ENCODE data around the gene UPF3B. TPM values are rescaled to one million over a fixed set of nuclear protein-coding genes. Genes with fewer than 3 reads are reported as not detected.
"Not testable (repeated sequence)": the region's sequence is repeated elsewhere in the genome, so short reads cannot be mapped to it uniquely, and the experiment has no call there.

Gene UPF3B, protein sequence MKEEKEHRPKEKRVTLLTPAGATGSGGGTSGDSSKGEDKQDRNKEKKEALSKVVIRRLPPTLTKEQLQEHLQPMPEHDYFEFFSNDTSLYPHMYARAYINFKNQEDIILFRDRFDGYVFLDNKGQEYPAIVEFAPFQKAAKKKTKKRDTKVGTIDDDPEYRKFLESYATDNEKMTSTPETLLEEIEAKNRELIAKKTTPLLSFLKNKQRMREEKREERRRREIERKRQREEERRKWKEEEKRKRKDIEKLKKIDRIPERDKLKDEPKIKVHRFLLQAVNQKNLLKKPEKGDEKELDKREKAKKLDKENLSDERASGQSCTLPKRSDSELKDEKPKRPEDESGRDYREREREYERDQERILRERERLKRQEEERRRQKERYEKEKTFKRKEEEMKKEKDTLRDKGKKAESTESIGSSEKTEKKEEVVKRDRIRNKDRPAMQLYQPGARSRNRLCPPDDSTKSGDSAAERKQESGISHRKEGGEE
- 2.9 TPM for total RNA-seq
- long read RNA-seq, partial matches to known transcripts: 6 of 10 reads
- long read RNA-seq, other reads (novel, unspliced or antisense): 3 of 10 reads

DNA sequence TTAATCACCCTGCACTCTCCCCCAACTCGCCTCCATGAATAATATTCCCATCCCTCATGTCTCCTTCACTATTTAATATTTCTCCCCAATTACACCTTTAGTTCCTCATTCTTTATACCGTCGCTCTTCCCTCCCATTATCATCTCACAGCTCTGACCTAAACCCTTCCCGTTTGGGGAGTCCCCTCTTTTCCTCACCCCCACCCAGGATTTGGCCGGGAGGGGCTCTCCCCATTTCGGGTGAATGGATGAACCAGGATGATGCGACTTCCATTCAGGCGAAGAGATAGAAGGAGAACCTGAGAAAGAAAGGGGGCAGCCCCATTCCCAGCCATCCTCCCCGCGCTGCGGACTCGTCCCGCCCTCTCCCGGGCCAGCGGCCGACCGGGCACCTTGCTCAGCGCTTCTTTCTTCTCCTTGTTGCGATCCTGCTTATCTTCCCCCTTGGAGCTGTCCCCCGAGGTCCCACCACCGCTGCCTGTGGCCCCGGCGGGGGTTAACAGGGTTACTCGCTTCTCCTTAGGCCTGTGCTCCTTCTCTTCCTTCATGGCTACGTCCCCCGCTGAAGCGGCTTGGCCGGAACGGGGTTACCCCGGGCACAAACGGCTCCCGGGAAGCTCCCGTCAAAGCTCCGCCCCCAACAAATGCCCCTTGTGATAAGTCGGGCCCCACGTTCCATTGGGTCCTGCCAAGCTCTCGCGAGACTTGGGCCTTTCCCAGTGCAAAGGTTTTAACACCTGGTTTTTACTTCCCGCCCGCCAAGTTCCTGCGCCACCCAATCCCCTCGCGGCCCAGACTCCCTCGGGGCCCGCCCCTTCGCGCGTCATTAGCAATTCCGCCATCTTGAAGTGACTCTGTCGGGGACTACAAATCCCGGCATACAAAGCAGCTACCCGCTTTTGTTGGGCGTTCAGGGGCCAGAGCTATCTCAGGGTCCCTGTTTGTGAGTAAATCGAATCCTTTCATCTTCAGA lies at the start of gene UPF3B:
Gene UPF3B, minus strand, starts transcription at position 582 of the 972 bp plus-strand sequence. Its CDS starts 35 bp downstream, at position 547.
- intact Hi-C loops (cut with DNase I): loop anchor here (1.0 kb wide), 1 partner anchor 19 kb away; the partner anchor contains the start of genes NDUFA1 and RNF113A
- DNase-seq (ENCODE audit: low spot score): peak; percentile 96

DNA sequence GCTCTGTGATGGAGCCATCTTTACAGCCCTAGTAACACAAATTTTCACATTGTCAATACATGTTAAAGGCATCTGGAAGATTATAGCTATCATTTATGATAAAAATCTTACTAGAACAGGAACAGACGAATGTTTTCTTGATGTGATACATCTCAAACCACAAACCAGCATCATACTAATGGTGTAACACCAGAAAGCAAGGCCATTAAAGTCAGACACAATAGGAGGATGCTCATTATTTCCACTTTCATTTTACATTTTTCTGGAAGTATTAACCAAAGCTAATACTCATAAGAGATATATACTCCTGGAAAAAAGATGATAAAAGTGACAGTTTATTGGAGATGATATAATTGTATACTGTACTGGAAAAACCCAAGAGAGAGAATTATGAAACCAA lies 48.2 kb upstream of the UPF3B start:
- intact Hi-C loops (cut with DNase I): no loop called here
- no peak for DNase-seq (ENCODE audit: low spot score)

DNA sequence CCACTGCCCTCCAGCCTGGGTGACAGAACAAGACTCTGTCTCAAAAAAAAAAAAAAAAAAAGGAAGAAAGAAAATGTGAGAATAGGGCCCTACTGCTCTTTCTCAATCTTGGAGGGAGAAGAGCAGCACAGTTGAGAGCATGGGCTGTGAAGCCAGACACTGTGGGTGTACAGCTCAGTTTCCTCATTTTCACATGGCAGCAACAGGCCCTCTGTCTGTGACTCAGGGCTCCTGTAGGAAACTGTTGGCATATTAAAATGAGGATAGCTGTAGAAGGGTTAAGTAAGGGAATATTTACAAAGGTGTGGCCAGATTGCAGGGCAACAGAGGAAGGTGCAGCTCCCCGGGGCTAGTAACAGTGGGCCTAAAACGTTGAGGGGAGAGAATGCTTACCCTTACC lies 46.4 kb upstream of the UPF3B start:
- peak; percentile 6 for DNase-seq (ENCODE audit: low spot score)
- intact Hi-C loops (cut with DNase I): no loop called here

DNA sequence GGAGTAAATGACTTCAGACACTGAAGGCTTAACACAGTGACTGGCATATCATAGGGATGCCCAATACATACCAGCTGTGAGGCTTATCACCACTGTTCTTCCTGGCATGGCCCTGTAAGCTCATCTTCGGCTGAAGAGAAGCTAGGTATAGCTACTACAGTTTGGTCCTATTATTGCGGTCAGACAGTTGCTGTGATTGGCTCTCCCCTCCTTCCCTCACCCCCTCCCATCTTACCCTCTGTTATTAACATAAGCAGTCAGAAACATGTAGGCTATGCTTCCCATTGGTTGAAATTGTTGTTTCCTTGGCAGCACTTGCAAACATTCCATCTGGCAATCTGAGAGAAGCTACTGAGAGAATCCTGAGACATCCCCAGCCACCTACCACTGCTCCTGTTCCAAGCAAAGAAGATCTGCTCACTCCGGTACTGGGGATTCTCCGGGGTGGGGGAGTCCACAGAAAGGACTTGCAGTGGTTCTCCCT lies 43.1 kb upstream of the UPF3B start, which contains the start of gene AKAP14:
Gene AKAP14, plus strand, starts transcription at position 51 of the 484 bp plus-strand sequence. CDS start 7,331 bp downstream, outside the sequence.
- DNase-seq (ENCODE audit: low spot score): no peak

DNA sequence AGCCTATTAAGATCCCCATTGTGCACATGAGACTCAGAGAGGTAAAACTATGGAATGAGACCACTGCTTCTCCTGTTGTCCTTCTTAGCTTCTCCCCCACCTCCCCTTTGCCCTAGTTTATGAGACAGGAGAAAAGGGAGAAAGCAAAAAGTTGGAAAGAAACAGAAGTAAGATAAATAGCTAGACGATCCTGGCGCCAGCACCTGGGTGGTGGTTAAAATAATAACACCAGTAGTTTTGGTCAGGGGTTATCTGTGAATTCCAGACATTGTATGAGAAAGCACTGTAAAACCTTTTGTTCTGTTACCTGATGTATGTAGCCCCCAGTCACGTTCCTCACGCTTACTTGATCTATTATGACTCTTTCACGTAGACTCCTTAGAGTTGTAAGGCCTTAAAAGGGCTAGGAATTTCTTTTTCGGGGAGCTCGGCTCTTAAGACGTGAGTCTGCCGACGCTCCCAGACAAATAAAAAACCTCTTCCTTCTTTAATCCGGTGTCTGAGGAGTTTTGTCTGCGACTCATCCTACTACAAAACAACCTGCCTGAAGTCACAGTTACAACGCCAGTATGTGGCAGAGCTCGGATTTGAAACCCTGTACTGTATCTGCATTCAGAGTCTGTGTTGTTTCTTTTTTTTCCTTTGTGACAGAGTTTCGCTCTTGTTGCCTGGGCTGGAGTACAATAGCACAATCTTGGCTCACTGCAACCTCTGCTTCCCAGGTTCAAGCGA lies 39.4 kb upstream of the UPF3B start:
- intact Hi-C loops (cut with DNase I); DNase-seq (ENCODE audit: low spot score): not testable (repeated sequence)

More for the DNA sequence above, 43.1 kb upstream of the UPF3B start, which contains the start of gene AKAP14:
- intact Hi-C loops (cut with DNase I): no loop called here

DNA sequence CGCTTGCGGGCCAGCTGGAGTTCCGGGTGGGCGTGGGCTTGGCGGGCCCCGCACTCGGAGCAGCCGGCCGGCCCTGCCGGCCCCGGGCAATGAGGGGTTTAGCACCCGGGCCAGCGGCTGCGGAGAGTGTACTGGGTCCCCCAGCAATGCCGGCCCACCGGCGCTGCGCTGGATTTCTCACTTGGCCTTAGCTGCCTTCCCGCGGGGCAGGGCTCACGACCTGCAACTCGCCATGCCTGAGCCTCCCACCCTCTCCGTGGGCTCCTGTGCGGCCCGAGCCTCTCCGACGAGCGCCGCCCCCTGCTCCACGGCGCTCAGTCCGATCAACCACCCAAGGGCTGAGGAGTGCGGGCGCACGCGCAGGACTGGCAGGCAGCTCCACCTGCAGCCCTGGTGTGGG lies 37.9 kb upstream of the UPF3B start:
- DNase-seq (ENCODE audit: low spot score); intact Hi-C loops (cut with DNase I): not testable (repeated sequence)

DNA sequence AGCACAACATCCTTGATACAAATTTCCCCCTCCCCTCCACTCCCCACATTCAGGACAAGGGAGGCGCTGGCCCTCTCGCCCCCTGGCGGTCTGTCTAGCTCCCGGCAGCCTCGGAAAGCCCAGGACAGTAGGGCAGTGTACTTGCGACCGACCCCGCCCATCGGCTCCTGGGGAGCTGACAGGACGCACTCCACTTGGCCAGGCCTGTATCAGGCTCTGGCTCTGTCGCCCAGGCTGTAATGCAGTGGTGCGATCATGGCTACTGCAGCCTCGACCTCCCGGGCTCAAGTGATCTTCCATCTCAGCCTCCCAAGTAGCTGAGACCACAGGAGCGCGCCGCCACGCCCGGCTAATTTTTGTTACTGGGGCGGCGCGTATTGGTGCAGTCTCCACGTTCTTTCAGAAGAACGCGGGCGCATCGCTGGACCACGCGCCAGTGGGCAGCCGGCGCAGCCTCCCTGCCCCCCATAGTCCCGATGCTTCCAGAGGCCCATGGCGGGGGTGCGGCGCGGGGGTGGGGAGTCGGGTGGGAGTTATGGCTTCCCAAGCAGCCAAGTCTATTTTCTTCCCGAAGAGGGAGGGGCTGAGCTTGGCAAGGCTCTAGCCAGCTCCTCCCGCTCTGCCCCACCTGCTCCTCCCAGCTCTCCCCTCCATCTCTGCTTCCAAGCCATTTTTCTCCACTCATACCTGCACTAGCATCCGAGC lies 35.1 kb upstream of the UPF3B start:
- intact Hi-C loops (cut with DNase I): no loop called here
- peak; percentile 80 for DNase-seq (ENCODE audit: low spot score)

DNA sequence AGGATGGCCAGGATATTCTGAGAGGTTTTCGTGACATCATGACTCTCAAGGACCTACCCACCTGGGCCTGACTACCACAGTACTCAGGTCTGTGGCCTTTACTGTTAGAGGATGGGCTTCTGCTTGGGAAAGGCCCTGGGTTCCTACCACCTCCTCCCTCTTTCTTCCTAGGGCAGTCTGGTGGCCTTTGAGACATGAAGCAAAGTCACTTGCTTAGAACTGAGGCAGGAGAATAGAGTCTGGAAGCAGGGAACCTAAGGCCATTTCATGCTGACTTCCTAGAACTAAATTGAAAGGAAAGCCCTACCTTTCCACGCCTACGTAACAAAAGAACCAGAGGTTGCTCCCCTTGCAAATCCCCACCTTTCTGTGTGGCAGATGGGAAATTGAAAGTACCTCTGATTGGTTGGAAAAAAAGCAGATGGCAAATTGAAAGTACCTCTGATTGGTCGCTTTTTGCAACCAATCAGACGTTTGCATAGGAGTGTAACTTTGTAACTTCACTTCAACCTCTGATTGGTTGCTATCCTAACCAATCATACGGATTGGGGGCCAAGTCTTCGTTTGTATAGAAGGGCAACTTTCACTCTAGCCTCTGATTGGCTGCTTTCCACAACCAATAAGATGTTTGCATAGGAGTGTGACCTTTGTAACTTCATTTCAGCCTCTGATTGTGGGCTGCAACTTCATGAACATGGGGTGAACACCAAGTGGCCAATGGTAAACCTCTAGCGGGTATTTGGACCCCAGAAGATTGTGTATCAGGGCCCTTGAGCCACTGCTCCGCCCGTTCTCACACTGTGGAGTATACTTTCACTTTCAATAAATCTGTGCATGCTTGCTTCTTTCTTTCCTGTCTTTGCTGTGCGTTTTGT lies 33.0 kb upstream of the UPF3B start:
- intact Hi-C loops (cut with DNase I): no loop called here
- DNase-seq (ENCODE audit: low spot score): peak; percentile 38

DNA sequence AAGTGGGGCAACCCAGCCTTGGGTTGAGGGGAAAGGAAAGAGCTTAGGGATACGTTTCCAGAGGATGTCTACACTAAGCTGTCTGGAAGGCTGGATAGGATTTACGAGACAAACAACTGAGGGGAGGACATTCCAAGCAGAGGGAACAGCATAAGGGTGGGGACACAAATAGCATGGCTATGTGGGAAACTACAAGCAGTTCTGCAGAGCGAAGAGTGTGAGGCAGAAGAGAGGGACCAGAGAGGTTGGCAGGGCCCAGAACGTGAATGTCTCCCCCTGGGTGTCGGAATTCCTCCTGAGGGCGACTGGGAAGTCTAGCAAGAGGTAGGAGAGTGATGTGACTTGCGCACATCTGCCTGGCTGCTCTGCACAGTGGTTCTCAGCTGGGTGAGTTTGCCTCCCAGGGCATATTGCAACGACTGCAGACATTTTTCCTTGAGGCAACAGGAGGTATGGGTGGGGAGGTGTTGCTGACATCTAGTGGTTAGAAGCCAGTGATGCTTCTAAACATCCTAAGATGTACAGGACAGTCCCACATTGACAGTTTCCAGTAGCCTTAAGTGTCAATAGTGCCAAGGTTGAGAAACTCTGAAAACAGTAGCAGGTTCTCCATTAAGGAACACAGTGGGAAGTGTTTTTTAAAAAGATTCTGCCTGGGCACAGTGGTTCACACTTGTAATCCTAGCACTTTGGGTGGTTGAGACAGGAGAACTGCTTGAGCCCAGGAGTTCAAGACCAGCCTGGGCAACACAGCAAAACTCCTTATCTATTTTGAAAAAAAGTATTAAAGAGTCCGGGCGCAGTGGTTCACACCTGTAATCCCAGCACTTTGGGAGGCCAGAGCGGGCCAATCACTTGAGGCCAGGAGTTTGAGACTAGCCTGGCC lies 28.0 kb upstream of the UPF3B start:
- DNase-seq (ENCODE audit: low spot score): peak; percentile 24
- intact Hi-C loops (cut with DNase I): no loop called here

DNA sequence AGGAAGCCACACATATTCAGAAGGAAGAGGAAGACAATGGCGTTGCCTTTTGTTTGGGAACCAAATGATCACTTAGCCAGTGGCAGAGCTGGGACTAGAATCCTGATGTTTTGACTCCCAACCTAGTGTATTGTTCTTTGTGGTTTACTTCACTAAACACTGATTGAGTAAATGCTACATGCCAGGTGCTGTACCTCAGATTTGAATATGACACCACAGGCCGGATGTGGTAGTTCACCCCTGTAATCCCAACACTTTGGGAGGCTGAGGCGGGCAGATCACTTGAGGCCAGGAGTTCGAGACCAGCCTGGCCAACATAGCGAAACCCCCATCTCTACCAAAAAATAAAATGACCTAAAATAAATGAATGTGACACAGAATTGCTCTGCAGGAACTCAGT lies 27.3 kb upstream of the UPF3B start:
- DNase-seq (ENCODE audit: low spot score): peak; percentile 22
- intact Hi-C loops (cut with DNase I): no loop called here

DNA sequence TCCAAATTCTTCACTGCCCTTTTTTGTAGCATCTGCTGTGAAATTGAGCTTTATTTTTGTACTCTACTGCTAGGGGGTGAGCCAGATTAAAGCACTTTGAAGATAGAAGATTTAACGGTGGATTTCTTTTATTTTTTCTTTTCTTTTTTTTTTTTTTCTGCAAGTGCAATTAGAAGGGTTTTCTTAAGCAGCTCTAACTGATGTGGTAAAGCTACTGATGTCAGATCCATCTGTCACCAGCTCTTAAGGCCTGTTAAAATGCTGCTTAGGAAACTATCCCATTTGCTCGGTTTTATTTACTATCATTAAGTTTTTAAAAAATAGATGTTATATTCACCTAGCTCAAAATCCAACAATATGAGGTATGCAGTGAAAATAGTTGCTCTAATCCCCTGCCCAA lies 26.0 kb upstream of the UPF3B start:
- DNase-seq (ENCODE audit: low spot score): no peak
- intact Hi-C loops (cut with DNase I): no loop called here

DNA sequence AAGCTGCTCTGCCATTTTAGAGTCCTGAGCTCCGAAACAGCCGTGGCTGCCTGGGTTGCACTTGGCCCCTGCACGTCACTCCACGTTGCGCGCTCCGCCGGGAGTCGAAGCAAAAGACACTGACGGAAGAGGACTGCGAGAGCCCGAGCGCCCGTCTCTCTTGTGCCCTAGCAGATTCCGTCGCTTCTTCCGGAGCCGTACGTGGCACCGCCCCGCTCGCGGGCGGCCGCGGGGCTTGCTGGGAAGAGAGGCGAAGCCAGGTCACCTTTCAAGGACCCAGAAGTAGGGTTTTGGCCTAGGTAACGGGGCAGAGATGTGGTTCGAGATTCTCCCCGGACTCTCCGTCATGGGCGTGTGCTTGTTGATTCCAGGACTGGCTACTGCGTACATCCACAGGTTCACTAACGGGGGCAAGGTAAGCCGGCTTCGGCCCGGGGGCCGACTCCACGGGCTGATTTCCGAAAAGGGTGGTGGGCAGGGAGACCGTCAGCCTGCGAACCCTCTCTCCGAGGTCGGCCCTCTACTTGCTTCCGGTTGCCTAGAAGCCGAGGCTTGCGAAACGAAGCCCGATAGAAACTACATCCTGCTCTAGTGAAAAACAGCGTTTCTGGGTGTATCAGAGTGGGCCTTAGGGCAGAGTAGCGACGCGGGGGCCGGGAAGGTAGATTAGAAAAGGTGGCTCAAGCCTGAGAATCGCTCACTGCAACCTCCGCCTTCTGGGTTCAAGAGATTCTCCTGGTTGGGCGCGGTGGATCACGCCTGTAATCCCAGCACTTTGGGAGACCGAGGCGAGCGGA lies 19.0 kb upstream of the UPF3B start, which contains the start of the genes NDUFA1 and RNF113A:
Gene NDUFA1, plus strand, starts transcription at position 234 of the 797 bp plus-strand sequence. Its CDS starts 80 bp downstream, at position 314.
Gene RNF113A, minus strand, starts transcription at position 135 of the 797 bp plus-strand sequence. Its CDS starts 120 bp downstream, at position 15.
- intact Hi-C loops (cut with DNase I): loop anchor here (1.0 to 5.0 kb wide), 2 partner anchors 18 to 79 kb away; partner anchors contain the start of gene RPL39
- peak; percentile 94 for DNase-seq (ENCODE audit: low spot score)

DNA sequence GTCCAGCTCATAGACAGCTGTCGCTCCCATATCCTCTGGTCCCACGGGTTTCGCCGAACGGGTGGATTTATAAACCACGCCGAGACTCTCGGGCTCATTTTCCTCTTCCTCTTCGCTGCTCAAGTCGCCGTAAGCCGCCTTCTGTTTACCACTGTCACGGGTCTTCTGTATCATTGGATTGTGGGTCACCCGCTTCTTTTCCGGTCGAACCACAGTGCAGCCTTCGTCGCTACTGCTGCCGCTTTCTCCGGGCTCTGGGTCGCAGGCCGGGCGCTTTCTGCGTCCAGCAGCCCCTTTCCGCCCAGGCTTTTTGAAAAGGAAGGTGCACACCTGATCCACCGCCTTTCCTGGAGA lies 18.5 kb upstream of the UPF3B start:
- intact Hi-C loops (cut with DNase I): loop anchor here (1.0 to 5.0 kb wide), 2 partner anchors 18 to 79 kb away; partner anchors contain the start of gene RPL39

DNA sequence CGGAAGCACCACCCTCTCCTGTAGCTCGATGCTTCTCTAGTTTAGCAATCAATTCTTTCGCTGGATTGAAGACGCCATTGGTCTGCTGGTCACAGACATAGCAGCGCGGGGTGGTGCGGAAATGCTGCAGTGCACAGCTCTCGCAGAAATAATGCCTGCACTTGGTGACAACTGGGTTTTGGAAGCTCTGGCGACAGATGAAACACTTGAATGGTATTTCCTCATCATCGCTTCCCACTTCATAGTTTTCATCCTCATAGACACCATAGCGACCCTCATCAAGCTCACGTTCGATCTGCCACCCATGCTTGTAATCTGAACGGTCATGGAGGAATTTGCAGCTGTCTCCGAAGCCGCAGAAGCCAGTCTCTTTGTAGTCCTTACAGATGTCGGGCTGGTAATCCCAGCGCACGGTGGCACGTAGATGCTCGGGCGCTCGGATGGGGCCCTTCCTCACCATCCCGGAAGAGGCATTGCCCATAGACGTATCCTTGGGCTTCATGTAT lies 17.9 kb upstream of the UPF3B start:
- intact Hi-C loops (cut with DNase I): loop anchor here (1.0 to 5.0 kb wide), 2 partner anchors 17 to 78 kb away; partner anchors contain the start of gene RPL39

More for the DNA sequence above, 18.5 kb upstream of the UPF3B start:
- no peak for DNase-seq (ENCODE audit: low spot score)

DNA sequence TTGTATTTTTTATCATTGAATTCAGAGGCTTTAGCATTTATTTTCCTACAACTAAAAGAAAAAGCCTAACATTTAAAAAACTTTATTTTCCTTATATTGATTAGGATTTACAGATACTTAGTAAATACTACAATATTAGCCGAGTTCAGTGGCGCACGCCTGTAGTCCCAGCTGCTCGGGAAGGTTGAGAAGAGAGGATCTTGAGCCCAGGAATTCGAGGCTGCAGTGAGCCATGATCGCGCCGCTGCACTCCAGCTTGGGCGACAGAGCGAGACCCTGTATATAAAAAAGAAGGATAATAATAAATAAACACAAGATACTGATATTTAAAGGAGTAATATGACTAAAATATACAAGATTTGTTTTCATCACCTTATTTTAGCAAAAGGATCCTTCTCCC lies 681 bp upstream of the UPF3B start:
- intact Hi-C loops (cut with DNase I): loop anchor here (1.0 kb wide), 1 partner anchor 18 kb away; the partner anchor contains the start of genes NDUFA1 and RNF113A
- DNase-seq (ENCODE audit: low spot score): no peak

More for the DNA sequence above, 17.9 kb upstream of the UPF3B start:
- no peak for DNase-seq (ENCODE audit: low spot score)
